ENCODE results near the gene TMEFF1. TPM values are rescaled to one million over a fixed set of nuclear protein-coding genes. Genes with fewer than 3 reads are reported as not detected.

TMEFF1 gene
- total and polyA plus RNA-seq, 10 of the 15 experiments (the other 5 are each of a cell fraction or from before 2014, with no cell fraction given) = 0.03 to 0.55 (median 0.11) TPM; not detected in 3

DNA sequence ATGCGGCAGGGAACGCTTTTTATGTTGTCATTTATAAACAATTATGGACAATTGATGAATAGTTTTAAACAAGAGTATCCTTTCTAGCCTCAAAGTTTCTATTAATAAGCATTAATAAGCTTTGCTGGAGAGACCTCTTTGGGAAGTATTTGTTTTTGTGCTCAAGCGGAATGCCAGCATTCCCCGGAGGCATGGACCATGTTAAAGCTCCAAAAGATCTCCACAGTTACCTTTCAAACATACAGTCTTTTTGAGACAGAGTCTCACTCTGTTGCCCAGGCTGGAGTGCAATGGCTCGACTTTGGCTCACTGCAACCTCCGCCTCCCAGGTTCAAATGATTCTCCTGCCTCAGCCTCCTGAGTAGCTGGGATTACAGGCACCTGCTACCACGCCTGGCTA is 36.4 kb upstream of the TMEFF1 start (continued):
- TF ChIP-seq, protein P1, sequence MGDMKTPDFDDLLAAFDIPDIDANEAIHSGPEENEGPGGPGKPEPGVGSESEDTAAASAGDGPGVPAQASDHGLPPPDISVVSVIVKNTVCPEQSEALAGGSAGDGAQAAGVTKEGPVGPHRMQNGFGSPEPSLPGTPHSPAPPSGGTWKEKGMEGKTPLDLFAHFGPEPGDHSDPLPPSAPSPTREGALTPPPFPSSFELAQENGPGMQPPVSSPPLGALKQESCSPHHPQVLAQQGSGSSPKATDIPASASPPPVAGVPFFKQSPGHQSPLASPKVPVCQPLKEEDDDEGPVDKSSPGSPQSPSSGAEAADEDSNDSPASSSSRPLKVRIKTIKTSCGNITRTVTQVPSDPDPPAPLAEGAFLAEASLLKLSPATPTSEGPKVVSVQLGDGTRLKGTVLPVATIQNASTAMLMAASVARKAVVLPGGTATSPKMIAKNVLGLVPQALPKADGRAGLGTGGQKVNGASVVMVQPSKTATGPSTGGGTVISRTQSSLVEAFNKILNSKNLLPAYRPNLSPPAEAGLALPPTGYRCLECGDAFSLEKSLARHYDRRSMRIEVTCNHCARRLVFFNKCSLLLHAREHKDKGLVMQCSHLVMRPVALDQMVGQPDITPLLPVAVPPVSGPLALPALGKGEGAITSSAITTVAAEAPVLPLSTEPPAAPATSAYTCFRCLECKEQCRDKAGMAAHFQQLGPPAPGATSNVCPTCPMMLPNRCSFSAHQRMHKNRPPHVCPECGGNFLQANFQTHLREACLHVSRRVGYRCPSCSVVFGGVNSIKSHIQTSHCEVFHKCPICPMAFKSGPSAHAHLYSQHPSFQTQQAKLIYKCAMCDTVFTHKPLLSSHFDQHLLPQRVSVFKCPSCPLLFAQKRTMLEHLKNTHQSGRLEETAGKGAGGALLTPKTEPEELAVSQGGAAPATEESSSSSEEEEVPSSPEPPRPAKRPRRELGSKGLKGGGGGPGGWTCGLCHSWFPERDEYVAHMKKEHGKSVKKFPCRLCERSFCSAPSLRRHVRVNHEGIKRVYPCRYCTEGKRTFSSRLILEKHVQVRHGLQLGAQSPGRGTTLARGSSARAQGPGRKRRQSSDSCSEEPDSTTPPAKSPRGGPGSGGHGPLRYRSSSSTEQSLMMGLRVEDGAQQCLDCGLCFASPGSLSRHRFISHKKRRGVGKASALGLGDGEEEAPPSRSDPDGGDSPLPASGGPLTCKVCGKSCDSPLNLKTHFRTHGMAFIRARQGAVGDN (IDR thresholded peaks at IDR 0.05) = no peak
- TF ChIP-seq IRF4 (IDR thresholded peaks at IDR 0.05; ENCODE audit: low read depth, low read length) = no peak
- no peak for TF ChIP-seq EZH2 (IDR thresholded peaks at IDR 0.05; ENCODE audit: borderline replicate concordance, control insufficient read depth, low read depth, low read length)
- TF ChIP-seq ESRRA (IDR thresholded peaks at IDR 0.05; ENCODE audit: low read length) = no peak
- no peak for TF ChIP-seq ZSCAN29 (IDR thresholded peaks at IDR 0.05)
- no peak for TF ChIP-seq MEF2B (IDR thresholded peaks at IDR 0.05; ENCODE audit: partially characterized antibody, poor library complexity, severe bottlenecking)
- no peak for TF ChIP-seq CBFB (IDR thresholded peaks at IDR 0.05; ENCODE audit: low read depth)
- no peak for TF ChIP-seq SUZ12 (IDR thresholded peaks at IDR 0.05; ENCODE audit: unreplicated experiment)

Measured in GM12878 (cell line).